PFSK-1 (cell line): ENCODE measurements around the gene PDGFC.

Experiments
- FOXP2 ChIP-seq: optimal IDR thresholded peaks from 2 replicates; pipeline ENCODE3; 2011; ENCODE audit warnings: borderline replicate concordance, control low read depth, inconsistent platforms; ENCODE audit not compliant: insufficient read depth; ENCODE audit errors: extremely low read length, extremely low read depth
- POLR2AphosphoS5 ChIP-seq: IDR thresholded peaks from 2 replicates; pipeline ENCODE4 v1.6.1; 2012; ENCODE audit warnings: low read depth, mild to moderate bottlenecking, control low read depth, low read length, moderate library complexity
- REST ChIP-seq, 2 experiments: IDR thresholded peaks; 2 replicates each; pipeline versions ENCODE4 v1.6.1 to v1.8.0; 2011 to 2012; ENCODE audit warnings: low read depth in 2 of 2, low read length in 2 of 2, control low read depth in 1 of 2, inconsistent platforms in 1 of 2, mild to moderate bottlenecking in 1 of 2, moderate library complexity in 1 of 2; ENCODE audit not compliant: insufficient read depth in 1 of 2
- SIN3A ChIP-seq: IDR thresholded peaks from 2 replicates; pipeline ENCODE4 v1.6.1; 2012; ENCODE audit warnings: mild to moderate bottlenecking, low read length, moderate library complexity, borderline replicate concordance; ENCODE audit not compliant: insufficient read depth
- TAF1 ChIP-seq: IDR thresholded peaks from 2 replicates; pipeline ENCODE4 v1.6.1; 2012; ENCODE audit warnings: low read length, control low read depth, borderline replicate concordance; ENCODE audit not compliant: insufficient read depth

PDGFC gene

GRCh38 chr4:156945532-156945931 is 26.1 kb downstream of the PDGFC start:
- TF ChIP-seq TAF1 = no peak
- TF ChIP-seq SIN3A = no peak
- no peak for TF ChIP-seq FOXP2
- no peak for TF ChIP-seq REST (IDR thresholded peaks at IDR 0.05; ENCODE audit: insufficient read depth in 1 of 2, low read depth in 2 of 2, low read length in 2 of 2)
- TF ChIP-seq POLR2AphosphoS5 = peak; percentile 24; the same call in 1 of the 2 replicates

DNA sequence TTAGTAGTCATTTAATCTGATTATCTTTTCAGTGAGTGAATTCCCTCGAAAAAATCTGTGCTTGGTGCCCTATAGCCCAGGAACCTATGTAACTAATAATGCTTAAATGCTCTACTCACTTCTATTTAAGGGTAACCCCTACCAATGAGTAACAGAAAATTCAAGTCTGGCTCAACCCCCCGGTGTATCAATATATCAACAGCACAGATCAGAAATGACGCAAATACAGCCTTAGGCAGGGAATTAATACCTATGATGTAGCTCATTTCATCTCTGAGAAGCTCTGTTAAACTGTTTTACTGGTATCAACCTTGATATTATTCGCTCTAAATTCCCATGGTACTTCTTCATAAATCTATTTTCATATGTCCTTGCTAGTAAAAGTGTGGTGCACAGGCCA is 28.6 kb downstream of the PDGFC start:
- TF ChIP-seq REST (IDR thresholded peaks at IDR 0.05; ENCODE audit: insufficient read depth in 1 of 2, low read depth in 2 of 2, low read length in 2 of 2) (no peak), FOXP2 (no peak), POLR2AphosphoS5 (no peak), TAF1 (no peak), SIN3A (no peak)

- TF ChIP-seq SIN3A (no peak), TAF1 (no peak), POLR2AphosphoS5 (no peak), FOXP2 (no peak), REST (IDR thresholded peaks at IDR 0.05; ENCODE audit: insufficient read depth in 1 of 2, low read depth in 2 of 2, low read length in 2 of 2) (no peak)
Observed at GRCh38 chr4:156941940-156942548, 29.6 kb downstream of the PDGFC start.

DNA sequence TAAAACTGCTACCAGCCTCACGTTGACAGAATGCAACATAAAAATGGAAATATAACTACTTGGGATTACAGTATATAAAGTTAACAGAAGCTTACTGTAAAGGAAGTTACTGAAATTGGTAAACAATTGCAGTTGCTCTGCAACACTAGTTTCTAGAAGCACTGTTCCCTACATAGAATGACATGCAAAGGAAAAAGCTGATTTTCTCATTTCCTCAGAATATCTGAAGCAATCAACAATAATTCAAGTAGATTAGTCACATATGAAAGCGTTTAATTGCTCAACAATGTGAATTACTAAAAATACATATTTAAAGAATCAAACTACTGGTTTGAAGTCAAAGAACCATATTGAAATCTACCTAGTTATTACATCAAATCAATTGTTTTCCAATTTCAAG is 31.8 kb downstream of the PDGFC start:
- TF ChIP-seq FOXP2 (no peak), REST (IDR thresholded peaks at IDR 0.05; ENCODE audit: insufficient read depth in 1 of 2, low read depth in 2 of 2, low read length in 2 of 2) (no peak), POLR2AphosphoS5 (no peak), SIN3A (no peak), TAF1 (no peak)

- no peak for TF ChIP-seq SIN3A
- no peak for TF ChIP-seq TAF1
- TF ChIP-seq FOXP2 = no peak
- no peak for TF ChIP-seq POLR2AphosphoS5
- no peak for TF ChIP-seq REST (IDR thresholded peaks at IDR 0.05; ENCODE audit: insufficient read depth in 1 of 2, low read depth in 2 of 2, low read length in 2 of 2)
Observed at GRCh38 chr4:156939139-156939538, 32.5 kb downstream of the PDGFC start.
